ENCODE measurements around the gene PIGR. TPM values are rescaled to one million over a fixed set of nuclear protein-coding genes. Genes with fewer than 3 reads are reported as not detected.

The PIGR gene, protein sequence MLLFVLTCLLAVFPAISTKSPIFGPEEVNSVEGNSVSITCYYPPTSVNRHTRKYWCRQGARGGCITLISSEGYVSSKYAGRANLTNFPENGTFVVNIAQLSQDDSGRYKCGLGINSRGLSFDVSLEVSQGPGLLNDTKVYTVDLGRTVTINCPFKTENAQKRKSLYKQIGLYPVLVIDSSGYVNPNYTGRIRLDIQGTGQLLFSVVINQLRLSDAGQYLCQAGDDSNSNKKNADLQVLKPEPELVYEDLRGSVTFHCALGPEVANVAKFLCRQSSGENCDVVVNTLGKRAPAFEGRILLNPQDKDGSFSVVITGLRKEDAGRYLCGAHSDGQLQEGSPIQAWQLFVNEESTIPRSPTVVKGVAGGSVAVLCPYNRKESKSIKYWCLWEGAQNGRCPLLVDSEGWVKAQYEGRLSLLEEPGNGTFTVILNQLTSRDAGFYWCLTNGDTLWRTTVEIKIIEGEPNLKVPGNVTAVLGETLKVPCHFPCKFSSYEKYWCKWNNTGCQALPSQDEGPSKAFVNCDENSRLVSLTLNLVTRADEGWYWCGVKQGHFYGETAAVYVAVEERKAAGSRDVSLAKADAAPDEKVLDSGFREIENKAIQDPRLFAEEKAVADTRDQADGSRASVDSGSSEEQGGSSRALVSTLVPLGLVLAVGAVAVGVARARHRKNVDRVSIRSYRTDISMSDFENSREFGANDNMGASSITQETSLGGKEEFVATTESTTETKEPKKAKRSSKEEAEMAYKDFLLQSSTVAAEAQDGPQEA
- total RNA-seq (841 TPM), polyA plus RNA-seq (ENCODE audit: insufficient read depth, low read depth, low replicate concordance) (187 TPM)
- long read RNA-seq, donor 1: 0 reads
- long read RNA-seq, donor 2: 0 reads
- long read RNA-seq, donor 3: 0 reads
- long read RNA-seq, donor 4: 0 reads
- long read RNA-seq, donor 5: 0 reads
- long read RNA-seq, donor 6: 0 reads
- long read RNA-seq, donor 7, full-length matches to known transcripts: 849 of 1,413 reads
- long read RNA-seq, donor 7, partial matches to known transcripts: 319 of 1,413 reads
- long read RNA-seq, donor 7, other reads (novel, unspliced or antisense): 245 of 1,413 reads
- long read RNA-seq, donor 8: 0 reads
- long read RNA-seq, donor 9: 0 reads
- long read RNA-seq, donor 10: 0 reads

- Histone ChIP-seq H3K27ac (ENCODE audit: low read depth in 2 of 2, low read length in 2 of 2) (peak within 1 kb of the TSS; percentile 57 to 68), H3K4me1 (ENCODE audit: control insufficient read depth in 2 of 3, insufficient read depth in 2 of 3, low read depth in 1 of 3, low read length in 3 of 3) (peaks cover 0 to 28% (median 23%) of the 10 kb centered on the region in 3 donors), H3K9me3 (ENCODE audit: control insufficient read depth in 2 of 3, insufficient read depth in 1 of 3, low read length in 3 of 3) (peaks cover 0 to 5% (median 0%) of the 10 kb centered on the region in 3 donors), H3K27me3 (ENCODE audit: control insufficient read depth, insufficient read depth, low read length) (no peaks in the 10 kb centered on the region), H3K4me3 (ENCODE audit: low read length in 3 of 3) (peak within 1 kb of the TSS in 2 of 3 donors; percentile 70 to 76), H3K36me3 (ENCODE audit: control insufficient read depth in 2 of 3, insufficient read depth in 3 of 3, low read length in 3 of 3) (no peaks in the 10 kb centered on the region), H3K9ac (ENCODE audit: low read length in 3 of 3) (peak within 1 kb of the TSS in 2 of 3 donors; percentile 34 to 82)
- intact Hi-C loops (cut with DNase I): no loop called here
- TF ChIP-seq CTCF (IDR thresholded peaks at IDR 0.05; ENCODE audit: borderline replicate concordance, extremely low read depth, insufficient read depth): no peak
- FAIRE-seq (no peak), DNase-seq (peak in 1 of 5 donors; percentile 82)
Observed at GRCh38 chr1:206946261-206946660, at the start of gene PIGR. TSS of gene PIGR (minus strand) at chr1:206946466. CDS start at chr1:206940531, 5,935 bp downstream.

GRCh38 chr1:206992790-206993189 is 46.5 kb upstream of the PIGR start:
- TF ChIP-seq CTCF (IDR thresholded peaks at IDR 0.05; ENCODE audit: borderline replicate concordance, extremely low read depth, insufficient read depth): no peak
- intact Hi-C loops (cut with DNase I): no loop called here
- FAIRE-seq (no peak), DNase-seq (peak in 4 of 5 donors; percentile 57 to 83 (median 71))
- Histone ChIP-seq H3K36me3 (ENCODE audit: control insufficient read depth in 2 of 3, insufficient read depth in 3 of 3, low read length in 3 of 3) (no peaks in the 10 kb centered on the region), H3K27ac (ENCODE audit: low read depth in 2 of 2, low read length in 2 of 2) (peak overlapping the region; percentile 26 to 77), H3K27me3 (ENCODE audit: control insufficient read depth, insufficient read depth, low read length) (no peaks in the 10 kb centered on the region), H3K4me3 (ENCODE audit: low read length in 3 of 3) (no peak overlapping the region), H3K9me3 (ENCODE audit: control insufficient read depth in 2 of 3, insufficient read depth in 1 of 3, low read length in 3 of 3) (no peaks in the 10 kb centered on the region), H3K9ac (ENCODE audit: low read length in 3 of 3) (no peak overlapping the region), H3K4me1 (ENCODE audit: control insufficient read depth in 2 of 3, insufficient read depth in 2 of 3, low read depth in 1 of 3, low read length in 3 of 3) (peaks cover 0 to 5% (median 3%) of the 10 kb centered on the region in 3 donors)

- no peak overlapping the region for H3K27ac ChIP-seq (ENCODE audit: low read depth in 2 of 2, low read length in 2 of 2)
- intact Hi-C loops (cut with DNase I): no loop called here
- no peak overlapping the region for H3K4me3 ChIP-seq (ENCODE audit: low read length in 3 of 3)
- DNase-seq (no peak), FAIRE-seq (no peak)
- no peaks in the 10 kb centered on the region for H3K9me3 ChIP-seq (ENCODE audit: control insufficient read depth in 2 of 3, insufficient read depth in 1 of 3, low read length in 3 of 3)
- peaks cover 0 to 5% (median 3%) of the 10 kb centered on the region in 3 donors for H3K4me1 ChIP-seq (ENCODE audit: control insufficient read depth in 2 of 3, insufficient read depth in 2 of 3, low read depth in 1 of 3, low read length in 3 of 3)
- H3K27me3 ChIP-seq (ENCODE audit: control insufficient read depth, insufficient read depth, low read length): no peaks in the 10 kb centered on the region
- no peak for TF ChIP-seq CTCF (IDR thresholded peaks at IDR 0.05; ENCODE audit: borderline replicate concordance, extremely low read depth, insufficient read depth)
- no peaks in the 10 kb centered on the region for H3K36me3 ChIP-seq (ENCODE audit: control insufficient read depth in 2 of 3, insufficient read depth in 3 of 3, low read length in 3 of 3)
- H3K9ac ChIP-seq (ENCODE audit: low read length in 3 of 3): no peak overlapping the region
Observed at GRCh38 chr1:206987873-206988272, 41.6 kb upstream of the PIGR start.
